T-helper 2 cell treated with Interferon-gamma antibody and Interleukin-4, amounts not matched to agents 5 μg/mL and 100 μg/mL, for 36 hours (primary cell): ENCODE results near the gene ATP23.

Source experiments
- DNase-seq: peaks from one replicate; pipeline ENCODE4 v3.0.0; 2021; ENCODE audit warnings: low spot score
- H3K27ac Mint-ChIP-seq: one replicate; pipeline ENCODE4 v1.8.0; 2021; ENCODE audit warnings: mild to moderate bottlenecking, mixed read lengths
- H3K27me3 Mint-ChIP-seq: one replicate; pipeline ENCODE4 v1.8.0; 2021; ENCODE audit warnings: low read depth, mixed read lengths
- H3K36me3 Mint-ChIP-seq: one replicate; pipeline ENCODE4 v1.8.0; 2021; ENCODE audit warnings: low read depth, mixed read lengths
- H3K4me1 Mint-ChIP-seq: one replicate; pipeline ENCODE4 v1.8.0; 2021; ENCODE audit warnings: low read depth, mixed read lengths
- H3K4me3 Mint-ChIP-seq: one replicate; pipeline ENCODE4 v1.8.0; 2022; ENCODE audit warnings: mild to moderate bottlenecking, moderate library complexity, mixed read lengths
- H3K9me3 Mint-ChIP-seq: one replicate; pipeline ENCODE4 v1.8.0; 2021; ENCODE audit warnings: mixed read lengths

ATP23 gene

DNA sequence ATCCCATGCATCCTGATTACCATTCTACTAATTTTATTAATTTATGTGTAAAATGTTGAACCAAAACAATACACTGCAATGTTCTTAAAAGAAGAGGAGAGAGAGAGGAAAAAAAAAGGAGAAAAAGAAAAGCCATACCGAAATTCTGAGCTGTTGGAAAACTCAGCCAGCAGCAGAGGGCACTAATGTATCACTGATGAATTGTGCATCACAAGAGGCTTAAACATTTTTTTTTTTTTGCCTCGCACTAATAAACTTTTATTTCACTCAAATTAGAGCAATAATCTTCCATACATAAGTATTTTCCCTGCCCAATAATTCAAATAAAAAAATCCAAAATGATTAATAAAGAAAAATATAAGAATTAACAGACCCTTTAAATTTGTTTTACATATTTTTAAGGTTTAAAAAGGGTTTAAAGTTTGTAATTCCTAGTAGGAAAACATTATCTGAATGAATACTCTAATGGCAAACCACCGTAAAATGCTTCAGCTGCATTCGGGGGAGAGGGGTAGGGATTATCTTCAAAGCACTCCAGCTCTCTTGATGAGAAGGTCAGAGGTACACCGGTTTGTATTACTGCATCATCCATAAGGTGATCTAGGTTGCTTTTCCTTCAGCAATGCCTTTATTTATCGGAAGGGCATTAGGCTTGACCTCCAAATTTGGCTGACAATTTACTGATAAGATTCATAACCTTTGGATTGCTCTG, 41.9 kb downstream of the ATP23 start:
- DNase-seq = no peak

DNA sequence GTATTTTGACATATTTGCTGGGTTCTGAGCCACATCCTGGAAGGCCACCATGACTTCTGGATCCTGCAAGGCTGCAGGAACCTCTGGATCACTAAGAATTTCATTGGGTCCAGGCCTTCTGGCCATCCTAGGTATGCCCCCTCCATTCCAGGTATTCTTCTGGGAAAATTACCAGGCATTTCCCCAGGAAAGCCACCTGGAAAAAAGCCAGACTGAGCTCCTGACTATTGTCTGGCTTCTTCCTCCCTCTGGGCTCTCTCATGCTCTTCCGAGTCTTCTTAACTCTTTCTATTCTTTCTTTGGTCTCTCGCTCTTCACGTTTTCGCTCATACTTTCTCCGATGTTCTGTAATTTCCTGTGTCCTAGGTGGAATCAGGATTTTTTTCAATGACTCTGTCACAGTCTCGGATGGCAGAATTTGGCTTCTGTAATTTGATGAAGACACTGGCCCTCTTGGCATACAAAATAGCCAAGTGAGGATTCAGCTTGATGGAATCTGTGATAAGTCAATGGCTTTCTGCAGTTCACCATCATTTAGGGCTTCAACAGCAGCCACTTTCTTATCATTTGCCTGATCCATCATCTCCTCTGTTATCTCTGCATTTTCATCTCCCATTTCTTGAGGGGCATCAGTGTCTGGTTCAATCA, 42.6 kb downstream of the ATP23 start:
- H3K36me3 Mint-ChIP-seq = no peaks in the 10 kb centered on the region
- H3K4me3 Mint-ChIP-seq = no peak overlapping the region
- peaks cover 2% of the 10 kb centered on the region for H3K27me3 Mint-ChIP-seq
- no peak for DNase-seq
- H3K27ac Mint-ChIP-seq = no peak overlapping the region
- H3K4me1 Mint-ChIP-seq = no peaks in the 10 kb centered on the region
- H3K9me3 Mint-ChIP-seq = no peaks in the 10 kb centered on the region

More for the DNA sequence above, 41.9 kb downstream of the ATP23 start:
- Mint-ChIP-seq H3K27ac (no peak overlapping the region), H3K27me3 (peaks cover 2% of the 10 kb centered on the region), H3K4me1 (no peaks in the 10 kb centered on the region), H3K4me3 (no peak overlapping the region), H3K9me3 (no peaks in the 10 kb centered on the region), H3K36me3 (no peaks in the 10 kb centered on the region)

GRCh38 chr12:57984629-57985151, 43.3 kb downstream of the ATP23 start:
- DNase-seq = no peak
- H3K27me3 Mint-ChIP-seq = peaks cover 2% of the 10 kb centered on the region
- H3K9me3 Mint-ChIP-seq = no peaks in the 10 kb centered on the region
- H3K4me1 Mint-ChIP-seq = no peaks in the 10 kb centered on the region
- H3K27ac Mint-ChIP-seq = no peak overlapping the region
- H3K4me3 Mint-ChIP-seq = no peak overlapping the region
- H3K36me3 Mint-ChIP-seq = no peaks in the 10 kb centered on the region

DNA sequence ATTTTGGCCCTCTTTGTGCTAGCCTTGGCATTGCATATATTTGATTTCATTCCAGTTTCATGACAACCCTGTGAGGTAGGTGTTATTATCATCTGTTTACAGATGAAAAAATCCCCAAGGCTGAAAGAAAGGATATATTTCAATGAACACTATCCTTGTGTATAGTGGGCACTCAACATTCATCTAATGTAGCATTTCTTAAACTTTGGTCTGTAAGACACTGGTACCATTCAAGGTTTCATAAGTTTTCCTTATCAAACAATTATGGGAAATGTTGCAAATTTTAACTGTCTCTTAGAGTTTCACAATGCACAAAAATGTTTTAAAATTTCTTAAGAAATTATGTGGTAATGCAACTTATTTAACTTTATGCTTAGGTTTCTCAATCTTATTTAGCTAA, 44.3 kb downstream of the ATP23 start:
- Mint-ChIP-seq H3K4me1 (no peaks in the 10 kb centered on the region), H3K27ac (no peak overlapping the region), H3K36me3 (no peaks in the 10 kb centered on the region), H3K27me3 (peaks cover 2% of the 10 kb centered on the region), H3K4me3 (no peak overlapping the region), H3K9me3 (no peaks in the 10 kb centered on the region)
- DNase-seq = no peak

- no peaks in the 10 kb centered on the region for H3K36me3 Mint-ChIP-seq
- no peaks in the 10 kb centered on the region for H3K27me3 Mint-ChIP-seq
- no peak for DNase-seq
- H3K4me1 Mint-ChIP-seq = no peaks in the 10 kb centered on the region
- no peaks in the 10 kb centered on the region for H3K9me3 Mint-ChIP-seq
- no peak overlapping the region for H3K27ac Mint-ChIP-seq
- H3K4me3 Mint-ChIP-seq = no peak overlapping the region
Observed at GRCh38 chr12:57989838-57990237, 48.5 kb downstream of the ATP23 start.

- Mint-ChIP-seq H3K9me3 (no peaks in the 10 kb centered on the region), H3K27me3 (no peaks in the 10 kb centered on the region), H3K27ac (no peak overlapping the region), H3K36me3 (no peaks in the 10 kb centered on the region), H3K4me3 (no peak overlapping the region), H3K4me1 (no peaks in the 10 kb centered on the region)
- DNase-seq = no peak
Observed at GRCh38 chr12:57990241-57990883, 49.0 kb downstream of the ATP23 start.

- Mint-ChIP-seq H3K9me3 (peaks cover 7% of the 10 kb centered on the region), H3K4me3 (no peak overlapping the region), H3K27ac (no peak overlapping the region), H3K4me1 (no peaks in the 10 kb centered on the region), H3K36me3 (no peaks in the 10 kb centered on the region), H3K27me3 (no peaks in the 10 kb centered on the region)
- no peak for DNase-seq
Observed at GRCh38 chr12:57992001-57992400, 50.6 kb downstream of the ATP23 start.

DNA sequence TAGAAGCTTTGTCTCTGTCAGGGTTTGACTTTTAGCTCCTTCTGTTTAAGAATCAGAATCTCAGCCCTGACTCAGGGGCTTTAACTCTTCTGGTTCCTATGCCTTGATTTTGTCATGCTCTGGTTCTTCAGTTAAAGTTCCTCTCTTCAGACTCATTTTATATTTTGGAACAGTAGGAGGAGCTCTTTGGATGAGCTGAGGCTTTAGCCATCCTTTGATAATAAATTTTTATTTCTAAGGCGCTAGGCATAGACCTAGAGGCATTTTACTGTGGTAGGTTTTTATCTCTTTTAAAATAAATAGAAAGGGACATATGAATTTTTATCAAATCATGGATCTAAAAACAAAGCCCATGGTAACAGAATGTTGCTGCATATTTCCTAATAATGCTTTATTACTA, 51.7 kb downstream of the ATP23 start:
- Mint-ChIP-seq H3K4me3 (no peak overlapping the region), H3K27ac (no peak overlapping the region), H3K9me3 (peaks cover 12% of the 10 kb centered on the region), H3K36me3 (no peaks in the 10 kb centered on the region), H3K27me3 (no peaks in the 10 kb centered on the region), H3K4me1 (no peaks in the 10 kb centered on the region)
- no peak for DNase-seq

DNA sequence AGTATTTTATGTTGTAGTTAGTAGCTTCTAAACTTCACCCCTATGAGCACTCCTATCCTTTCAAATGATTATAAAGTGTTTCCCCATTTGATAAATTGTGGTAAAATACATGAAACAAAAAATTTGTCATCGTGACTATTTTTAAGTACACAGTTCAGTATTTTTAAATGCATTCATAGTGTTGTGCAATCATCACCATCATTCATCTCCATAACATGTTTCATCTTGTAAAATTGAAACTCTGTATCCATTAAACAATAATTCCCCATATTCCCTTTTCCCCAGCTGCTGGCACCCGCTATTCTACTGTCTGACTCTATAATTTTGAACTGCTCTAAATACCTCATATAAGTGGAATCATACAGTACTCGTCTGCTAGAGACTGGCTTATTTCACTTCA, 52.5 kb downstream of the ATP23 start:
- Mint-ChIP-seq H3K4me3 (no peak overlapping the region), H3K9me3 (peaks cover 13% of the 10 kb centered on the region), H3K27me3 (no peaks in the 10 kb centered on the region), H3K36me3 (no peaks in the 10 kb centered on the region), H3K27ac (no peak overlapping the region), H3K4me1 (no peaks in the 10 kb centered on the region)
- no peak for DNase-seq

DNA sequence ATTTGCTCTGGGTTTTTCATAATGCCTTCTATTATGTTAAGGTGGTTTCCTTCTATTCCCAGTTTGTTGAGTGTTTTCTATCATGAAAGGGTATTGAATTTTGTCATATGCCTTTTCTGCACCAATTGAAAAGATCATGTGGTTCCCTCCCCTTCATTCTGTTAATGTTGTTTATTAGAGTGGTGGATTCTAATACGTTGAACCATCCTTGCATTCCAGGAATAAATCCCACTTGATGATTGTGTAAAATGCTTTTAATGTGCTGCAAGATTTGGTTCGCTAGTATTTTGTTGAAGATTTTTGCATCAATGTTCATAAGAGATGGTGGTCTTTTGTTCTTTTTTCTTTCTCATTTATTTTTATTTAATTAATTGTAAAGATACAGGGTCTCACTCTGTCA, 55.2 kb downstream of the ATP23 start:
- DNase-seq = no peak
- Mint-ChIP-seq H3K27me3 (no peaks in the 10 kb centered on the region), H3K9me3 (peaks cover 31% of the 10 kb centered on the region), H3K27ac (no peak overlapping the region), H3K4me1 (no peaks in the 10 kb centered on the region), H3K36me3 (peaks cover 2% of the 10 kb centered on the region), H3K4me3 (no peak overlapping the region)

GRCh38 chr12:57998251-57998650, 56.9 kb downstream of the ATP23 start:
- no peak for DNase-seq
- H3K27me3 Mint-ChIP-seq = no peaks in the 10 kb centered on the region
- H3K4me3 Mint-ChIP-seq = no peak overlapping the region
- no peaks in the 10 kb centered on the region for H3K4me1 Mint-ChIP-seq
- peaks cover 37% of the 10 kb centered on the region for H3K9me3 Mint-ChIP-seq
- peaks cover 2% of the 10 kb centered on the region for H3K36me3 Mint-ChIP-seq
- no peak overlapping the region for H3K27ac Mint-ChIP-seq

- peaks cover 37% of the 10 kb centered on the region for H3K9me3 Mint-ChIP-seq
- no peaks in the 10 kb centered on the region for H3K4me1 Mint-ChIP-seq
- peaks cover 2% of the 10 kb centered on the region for H3K36me3 Mint-ChIP-seq
- no peak overlapping the region for H3K4me3 Mint-ChIP-seq
- DNase-seq = no peak
- H3K27me3 Mint-ChIP-seq = no peaks in the 10 kb centered on the region
- H3K27ac Mint-ChIP-seq = no peak overlapping the region
Observed at GRCh38 chr12:58000499-58000898, 59.1 kb downstream of the ATP23 start.

GRCh38 chr12:58007875-58008274, 66.5 kb downstream of the ATP23 start:
- Mint-ChIP-seq H3K27me3 (no peaks in the 10 kb centered on the region), H3K27ac (no peak overlapping the region), H3K9me3 (no peaks in the 10 kb centered on the region), H3K36me3 (no peaks in the 10 kb centered on the region), H3K4me3 (no peak overlapping the region), H3K4me1 (no peaks in the 10 kb centered on the region)
- DNase-seq = no peak

GRCh38 chr12:58008634-58009033, 67.3 kb downstream of the ATP23 start:
- Mint-ChIP-seq H3K36me3 (no peaks in the 10 kb centered on the region), H3K27me3 (no peaks in the 10 kb centered on the region), H3K4me3 (no peak overlapping the region), H3K27ac (no peak overlapping the region), H3K4me1 (no peaks in the 10 kb centered on the region), H3K9me3 (no peaks in the 10 kb centered on the region)
- no peak for DNase-seq
